B cell (primary cell): Measurements from ENCODE around the gene SH3BP2.

Experiments used
- CTCF ChIP-seq: fragments of 200-600 bp; IDR thresholded peaks from one replicate; pipeline ENCODE4 v1.8.0; 2022; ENCODE audit warnings: antibody characterized with exemption, mild to moderate bottlenecking
- EZH2 ChIP-seq: IDR thresholded peaks from 2 replicates; pipeline ENCODE4 v1.6.1; 2012; ENCODE audit warnings: borderline replicate concordance, low read depth, mild to moderate bottlenecking, moderate library complexity, low read length; ENCODE audit not compliant: insufficient read depth, poor library complexity, severe bottlenecking

DNA sequence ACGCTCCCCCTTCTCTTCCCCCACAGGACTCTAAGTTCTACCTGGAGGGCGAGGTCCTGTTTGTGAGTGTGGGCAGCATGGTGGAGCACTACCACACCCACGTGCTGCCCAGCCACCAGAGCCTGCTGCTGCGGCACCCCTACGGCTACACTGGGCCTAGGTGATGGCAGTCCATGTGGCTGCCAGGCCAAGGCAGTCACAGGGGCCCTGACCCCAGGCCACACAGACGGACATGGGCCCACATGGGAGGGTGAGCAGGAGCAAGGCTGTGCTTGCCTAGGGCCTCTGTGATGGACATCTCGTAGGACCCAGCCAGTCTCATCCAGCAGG is 40.8 kb downstream of the SH3BP2 start:
- TF ChIP-seq EZH2 (no peak), CTCF (no peak)
